Measurements from ENCODE around the gene MRPL41.
"Not testable (repeated sequence)": the region's sequence is repeated elsewhere in the genome, so short reads cannot be mapped to it uniquely, and the experiment has no call there.

MRPL41 gene

GRCh38 chr9:137551264-137552021 lies at the start of gene MRPL41:
TSS of gene MRPL41 (plus strand) at chr9:137551879. CDS start at chr9:137552082, 203 bp downstream.
- peak; percentile 86 for DNase-seq

GRCh38 chr9:137502008-137502911 lies 49.4 kb upstream of the MRPL41 start:
- no peak for DNase-seq

DNA sequence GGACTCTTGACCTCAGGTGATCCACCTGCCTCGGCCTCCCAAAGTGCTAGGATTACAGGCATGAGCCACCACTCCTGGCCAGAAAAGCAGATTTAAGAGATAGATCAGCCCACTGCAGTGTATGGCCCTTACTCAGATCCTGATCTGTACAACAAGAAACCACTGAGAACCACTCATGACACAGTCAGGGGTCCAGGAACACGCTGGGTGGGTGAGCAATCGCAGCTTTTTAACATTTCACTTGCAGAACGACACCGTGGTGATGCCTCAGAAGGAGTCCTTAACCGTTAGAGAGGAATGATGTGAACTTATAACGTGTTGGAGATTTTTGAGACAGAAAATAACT lies 47.3 kb upstream of the MRPL41 start:
- no peak for DNase-seq

GRCh38 chr9:137505421-137506140 lies 46.1 kb upstream of the MRPL41 start:
- DNase-seq = no peak

DNA sequence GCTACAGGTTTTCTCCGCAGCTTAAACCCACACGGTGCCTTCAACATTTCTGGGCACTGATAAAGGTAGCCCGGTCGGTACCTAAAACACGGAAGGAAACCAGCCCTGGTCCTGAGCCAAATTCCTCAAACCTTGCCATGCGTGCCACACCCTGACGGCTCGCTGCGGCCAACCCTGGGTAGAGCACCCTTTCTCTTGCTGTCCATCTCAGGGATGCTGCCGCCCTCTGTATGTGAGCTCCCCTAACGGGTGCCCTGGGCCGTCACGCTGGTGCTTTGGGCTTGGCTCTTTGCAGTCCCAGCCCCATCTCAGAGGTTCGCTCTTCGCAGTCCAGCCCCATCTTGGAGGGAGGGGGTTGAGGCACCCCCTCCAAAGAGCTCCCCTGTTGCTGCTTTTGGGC lies 45.4 kb upstream of the MRPL41 start:
- no peak for DNase-seq

DNA sequence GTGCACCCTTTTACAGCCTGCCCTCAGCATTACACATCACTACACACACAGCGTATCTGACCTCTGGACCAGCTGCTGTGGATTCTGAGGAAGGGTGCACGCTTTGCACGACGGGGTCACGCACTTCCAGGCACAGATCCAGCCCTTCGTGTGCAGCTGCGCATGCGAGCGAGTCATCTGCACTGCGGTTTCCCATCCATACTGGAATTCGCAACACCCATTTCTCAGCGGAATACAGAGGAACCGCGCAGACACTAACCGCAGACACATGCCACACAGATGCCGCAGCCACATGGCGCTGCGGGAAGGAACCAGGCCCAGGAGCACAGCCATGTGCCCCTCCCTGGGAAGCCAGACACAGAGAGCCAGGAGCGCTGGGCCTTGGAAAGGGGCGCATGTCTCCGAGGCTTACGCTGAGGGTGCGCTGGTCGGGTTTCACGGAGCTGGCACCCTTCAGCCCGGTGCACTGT lies 44.9 kb upstream of the MRPL41 start:
- DNase-seq = no peak

- DNase-seq = no peak
These were observed 42.5 kb upstream of the MRPL41 start for GRCh38 chr9:137509198-137509597.

GRCh38 chr9:137511126-137511525 lies 40.6 kb upstream of the MRPL41 start:
- DNase-seq = not testable (repeated sequence)

DNA sequence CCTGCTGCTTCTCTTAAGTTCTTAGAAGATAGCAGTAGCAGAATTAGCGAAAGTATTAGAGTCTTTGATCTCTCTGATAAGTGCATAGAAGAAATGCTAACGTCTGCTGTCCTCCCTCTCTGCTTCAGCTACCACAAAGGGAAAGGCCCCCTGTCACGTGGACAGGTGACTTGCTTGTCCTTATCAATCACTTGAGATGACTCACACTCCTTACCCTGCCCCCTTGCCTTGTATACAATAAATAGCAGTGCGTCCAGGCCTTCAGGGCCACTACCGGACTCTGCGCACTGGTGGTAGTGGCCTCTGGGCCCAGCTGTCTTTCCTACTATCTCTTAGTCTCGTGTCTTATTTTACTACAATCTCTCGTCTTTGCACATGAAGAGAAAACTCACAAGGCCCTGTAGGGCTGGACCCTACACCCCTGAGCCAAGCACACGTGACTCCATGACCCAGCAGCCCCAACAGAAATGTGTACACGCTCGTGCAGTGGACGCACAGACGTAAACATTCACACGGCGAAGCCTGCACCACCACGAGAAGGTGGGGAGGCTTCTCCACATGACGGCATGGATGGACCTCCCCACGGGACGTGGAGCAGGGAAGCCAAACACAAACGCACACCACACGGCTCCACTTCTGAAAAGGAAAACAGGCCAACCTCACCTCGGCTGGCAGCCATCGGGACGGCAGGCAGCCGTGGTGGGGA lies 39.8 kb upstream of the MRPL41 start:
- no peak for DNase-seq

GRCh38 chr9:137513136-137513535 lies 38.5 kb upstream of the MRPL41 start:
- not testable (repeated sequence) for DNase-seq

- DNase-seq = not testable (repeated sequence)
These were observed 37.7 kb upstream of the MRPL41 start for GRCh38 chr9:137513801-137514570.

- no peak for DNase-seq
These were observed 36.9 kb upstream of the MRPL41 start for GRCh38 chr9:137514691-137515337.

DNA sequence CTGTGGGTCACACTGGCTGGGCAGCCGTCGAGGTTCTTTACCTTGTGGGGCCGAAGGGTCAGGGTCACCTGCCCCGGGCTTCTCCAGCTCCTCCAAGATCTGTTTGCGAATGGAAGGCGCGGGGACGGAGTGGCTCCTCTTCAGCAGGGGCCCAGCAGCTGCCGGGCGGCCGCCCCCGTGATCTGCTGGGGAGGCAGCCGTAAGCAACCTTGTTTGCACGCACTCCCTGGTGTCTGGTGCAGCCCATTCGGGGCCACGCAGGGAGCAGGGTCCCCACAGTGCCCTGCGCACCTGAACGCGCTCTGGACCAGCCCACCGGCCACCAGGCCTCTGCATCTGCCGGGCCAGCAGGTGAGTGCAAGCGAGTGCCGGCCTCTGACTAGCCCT lies 36.3 kb upstream of the MRPL41 start:
- DNase-seq = no peak

- no peak for DNase-seq
These were observed 35.3 kb upstream of the MRPL41 start for GRCh38 chr9:137516144-137516917.

- DNase-seq = not testable (repeated sequence)
These were observed 32.8 kb upstream of the MRPL41 start for GRCh38 chr9:137518661-137519459.

- no peak for DNase-seq
These were observed 32.1 kb upstream of the MRPL41 start for GRCh38 chr9:137519553-137519952.

GRCh38 chr9:137520614-137521404 lies 30.9 kb upstream of the MRPL41 start:
- no peak for DNase-seq

DNA sequence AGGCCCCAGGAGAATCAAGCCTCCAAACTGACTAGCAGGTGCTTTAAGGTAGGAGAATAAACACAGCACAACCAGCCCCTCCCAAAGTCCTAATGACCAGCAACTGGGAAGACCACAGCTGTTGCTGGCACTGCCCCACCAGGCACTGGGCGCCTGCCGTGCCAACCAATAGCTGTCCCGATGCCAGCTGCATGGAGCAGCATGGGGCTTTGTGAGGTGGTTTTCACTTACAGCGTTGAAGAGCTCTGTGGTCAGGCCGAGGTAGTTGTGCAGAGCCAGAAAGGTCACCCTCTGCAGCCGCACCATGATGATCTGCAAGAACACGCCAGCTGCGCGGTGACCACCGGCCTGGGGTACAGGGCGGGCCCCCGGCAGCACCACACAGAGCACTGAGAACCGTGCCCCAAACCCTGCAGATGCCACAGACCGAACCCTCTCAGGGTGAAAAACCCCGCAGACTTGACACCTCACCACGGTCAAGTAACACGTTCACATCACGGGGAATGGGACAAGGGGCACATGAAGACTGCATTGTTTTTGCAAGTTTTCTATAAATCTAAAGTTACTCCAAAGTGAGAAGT lies 30.2 kb upstream of the MRPL41 start:
- no peak for DNase-seq

All from activated effector memory CD4-positive, alpha-beta T cell treated with Interleukin-2 at 50 U/mL for 16 hours (primary cell).